ENCODE measurements around the gene ISOC2.

DNA sequence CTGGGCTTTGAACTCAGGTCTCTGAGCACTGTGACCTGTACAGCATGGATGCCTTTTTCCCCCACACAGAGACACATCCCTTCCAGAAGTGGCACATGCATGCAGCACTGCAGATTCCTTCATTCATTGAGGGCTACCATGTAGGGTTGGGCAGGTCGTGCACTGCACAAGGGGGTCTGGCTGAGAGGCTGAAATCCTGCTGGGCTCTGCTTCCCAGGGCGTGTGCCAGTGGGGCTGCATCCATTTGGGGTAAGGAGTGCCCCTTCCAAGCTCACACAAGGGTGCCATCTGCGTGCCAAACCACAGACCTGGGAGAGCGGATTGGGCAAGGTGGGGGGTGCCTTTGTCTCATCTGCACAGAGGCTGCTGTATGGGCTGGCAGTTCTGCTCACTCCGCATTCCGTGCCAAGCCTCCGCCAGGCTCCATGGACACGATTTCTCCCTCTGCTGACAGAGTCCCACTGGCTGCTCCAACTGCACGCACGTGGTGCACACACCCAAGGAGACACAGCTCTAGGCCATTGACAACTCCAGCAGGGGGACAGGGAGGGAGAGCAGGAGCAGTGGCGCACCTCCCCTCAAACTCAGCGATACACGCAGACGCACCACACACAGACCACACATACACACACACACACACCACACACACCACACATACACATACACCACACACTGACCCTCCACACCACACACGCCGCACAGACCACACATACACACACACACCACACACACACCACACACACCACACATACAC, 13.8 kb downstream of the ISOC2 start:
- no peak for TF ChIP-seq POLR2A (IDR thresholded peaks at IDR 0.05)
- TF ChIP-seq, protein P1, sequence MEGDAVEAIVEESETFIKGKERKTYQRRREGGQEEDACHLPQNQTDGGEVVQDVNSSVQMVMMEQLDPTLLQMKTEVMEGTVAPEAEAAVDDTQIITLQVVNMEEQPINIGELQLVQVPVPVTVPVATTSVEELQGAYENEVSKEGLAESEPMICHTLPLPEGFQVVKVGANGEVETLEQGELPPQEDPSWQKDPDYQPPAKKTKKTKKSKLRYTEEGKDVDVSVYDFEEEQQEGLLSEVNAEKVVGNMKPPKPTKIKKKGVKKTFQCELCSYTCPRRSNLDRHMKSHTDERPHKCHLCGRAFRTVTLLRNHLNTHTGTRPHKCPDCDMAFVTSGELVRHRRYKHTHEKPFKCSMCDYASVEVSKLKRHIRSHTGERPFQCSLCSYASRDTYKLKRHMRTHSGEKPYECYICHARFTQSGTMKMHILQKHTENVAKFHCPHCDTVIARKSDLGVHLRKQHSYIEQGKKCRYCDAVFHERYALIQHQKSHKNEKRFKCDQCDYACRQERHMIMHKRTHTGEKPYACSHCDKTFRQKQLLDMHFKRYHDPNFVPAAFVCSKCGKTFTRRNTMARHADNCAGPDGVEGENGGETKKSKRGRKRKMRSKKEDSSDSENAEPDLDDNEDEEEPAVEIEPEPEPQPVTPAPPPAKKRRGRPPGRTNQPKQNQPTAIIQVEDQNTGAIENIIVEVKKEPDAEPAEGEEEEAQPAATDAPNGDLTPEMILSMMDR (IDR thresholded peaks at IDR 0.05): no peak

Measured in adrenal gland (tissue), 5 donors.